HepG2 (cell line): Measurements from ENCODE around the gene ECSCR. TPM values are rescaled to one million over a fixed set of nuclear protein-coding genes. Genes with fewer than 3 reads are reported as not detected.
"Not testable (repeated sequence)": the region's sequence is repeated elsewhere in the genome, so short reads cannot be mapped to it uniquely, and the experiment has no call there.

Source experiments
- CREB1 ChIP-seq, 2 experiments: fragments of 450-650 bp in 1 of 2; IDR thresholded peaks; 2 replicates each; pipeline ENCODE4 v1.6.1; 2016 to 2017; ENCODE audit warnings: control low read depth in 1 of 2, mild to moderate bottlenecking in 1 of 2, missing compliant biosample characterization in 1 of 2, missing genetic modification characterization in 1 of 2
- HDAC2 ChIP-seq: sonication (generic); formaldehyde crosslinking; IDR thresholded peaks from 2 replicates; pipeline ENCODE4 v1.4.0; 2020; ENCODE audit warnings: missing genetic modification reagents
- HNF4G ChIP-seq, 2 experiments: sonication (generic) in 1 of 2; formaldehyde crosslinking in 1 of 2; IDR thresholded peaks; 2 replicates each; pipeline versions ENCODE4 v1.4.0 to v1.6.1; 2011 to 2020; ENCODE audit warnings: borderline replicate concordance in 2 of 2, low read depth in 2 of 2, mild to moderate bottlenecking in 2 of 2, low read length in 1 of 2, missing genetic modification reagents in 1 of 2, moderate library complexity in 1 of 2
- HOXA3 ChIP-seq: sonication (generic); formaldehyde crosslinking; IDR thresholded peaks from 2 replicates; pipeline ENCODE4 v1.5.0; 2020; ENCODE audit warnings: missing genetic modification reagents
- IKZF5 ChIP-seq: IDR thresholded peaks from 2 replicates; pipeline ENCODE4 v1.6.1; 2018; ENCODE audit warnings: missing genetic modification reagents, mild to moderate bottlenecking, missing compliant biosample characterization
- IRX3 ChIP-seq: sonication (generic); formaldehyde crosslinking; IDR thresholded peaks from 2 replicates; pipeline ENCODE4 v1.8.1; 2023; ENCODE audit warnings: mild to moderate bottlenecking, low read depth, missing genetic modification reagents, borderline replicate concordance
- KMT2A ChIP-seq: sonication (generic); formaldehyde crosslinking; IDR thresholded peaks from 2 replicates; pipeline ENCODE4 v1.4.0; 2020; ENCODE audit warnings: missing genetic modification reagents
- KMT2B ChIP-seq: IDR thresholded peaks from 2 replicates; pipeline ENCODE4 v1.6.1; 2016; ENCODE audit warnings: missing genetic modification reagents, missing compliant biosample characterization
- MXD4 ChIP-seq: IDR thresholded peaks from 2 replicates; pipeline ENCODE4 v1.6.1; 2016; ENCODE audit warnings: mild to moderate bottlenecking, missing biosample characterization, missing genetic modification reagents
- NFYC ChIP-seq: IDR thresholded peaks from 2 replicates; pipeline ENCODE4 v1.6.1; 2016; ENCODE audit warnings: missing genetic modification reagents, missing compliant biosample characterization
- PHF20 ChIP-seq: sonication (generic); formaldehyde crosslinking; IDR thresholded peaks from 2 replicates; pipeline ENCODE4 v1.5.0; 2020; ENCODE audit warnings: mild to moderate bottlenecking, missing genetic modification reagents
- PHF8 ChIP-seq: sonication (generic); formaldehyde crosslinking; IDR thresholded peaks from 2 replicates; pipeline ENCODE4 v1.5.0; 2020; ENCODE audit warnings: missing genetic modification reagents
- POLR2A ChIP-seq, 2 experiments: IDR thresholded peaks; 2 replicates each; pipeline ENCODE4 v1.6.1; 2011; ENCODE audit warnings: low read depth in 2 of 2, low read length in 2 of 2, mild to moderate bottlenecking in 1 of 2, moderate library complexity in 1 of 2; ENCODE audit not compliant: insufficient read depth in 1 of 2
- POLR2AphosphoS5 ChIP-seq: IDR thresholded peaks from 2 replicates; pipeline ENCODE4 v1.6.1; 2012; ENCODE audit warnings: low read depth, low read length
- PPARG ChIP-seq: conservative IDR thresholded peaks from 2 replicates; pipeline ENCODE4 v1.6.1; 2016; ENCODE audit warnings: missing biosample characterization, missing genetic modification reagents
- PRDM10 ChIP-seq: sonication (generic); formaldehyde crosslinking; IDR thresholded peaks from 2 replicates; pipeline ENCODE4 v1.4.0; 2020; ENCODE audit warnings: low read depth, missing genetic modification reagents
- SAP130 ChIP-seq: IDR thresholded peaks from 2 replicates; pipeline ENCODE4 v1.6.1; 2016; ENCODE audit warnings: low read depth
- SOX5 ChIP-seq: IDR thresholded peaks from 2 replicates; pipeline ENCODE4 v1.6.1; 2016; ENCODE audit warnings: borderline replicate concordance
- SOX6 ChIP-seq, 2 experiments: fragments of 450-650 bp in 1 of 2; sonication (generic) in 1 of 2; formaldehyde crosslinking in 1 of 2; IDR thresholded peaks; 2 replicates each; pipeline versions ENCODE4 v1.4.0 to v1.6.1; 2017 to 2020; ENCODE audit warnings: antibody characterized with exemption in 1 of 2, mild to moderate bottlenecking in 1 of 2, missing genetic modification reagents in 1 of 2
- TEAD3 ChIP-seq: optimal IDR thresholded peaks from 2 replicates; pipeline ENCODE3; 2016; ENCODE audit warnings: borderline replicate concordance
- TGIF2 ChIP-seq: IDR thresholded peaks from 2 replicates; pipeline ENCODE4 v1.6.1; 2016; ENCODE audit warnings: control low read depth, missing compliant biosample characterization
- ZFP37 ChIP-seq: sonication (generic); formaldehyde crosslinking; IDR thresholded peaks from 2 replicates; pipeline ENCODE4 v1.4.0; 2020; ENCODE audit warnings: missing genetic modification reagents, borderline replicate concordance
- ZGPAT ChIP-seq: IDR thresholded peaks from 2 replicates; pipeline ENCODE4 v1.6.1; 2016; ENCODE audit warnings: mild to moderate bottlenecking
- ZMYM3 ChIP-seq: sonication (generic); formaldehyde crosslinking; IDR thresholded peaks from 2 replicates; pipeline ENCODE4 v1.5.1; 2020; ENCODE audit warnings: mild to moderate bottlenecking, missing genetic modification reagents
- ZNF205 ChIP-seq: IDR thresholded peaks from 2 replicates; pipeline ENCODE4 v1.6.1; 2018; ENCODE audit warnings: missing biosample characterization, missing genetic modification reagents
- ZNF501 ChIP-seq: sonication (generic); formaldehyde crosslinking; IDR thresholded peaks from 2 replicates; pipeline ENCODE4 v1.5.1; 2020; ENCODE audit warnings: mild to moderate bottlenecking, moderate library complexity, missing genetic modification reagents
- polyA plus RNA-seq, 8 experiments: library from polyadenylated mRNA; depleted of rRNA in 3 of 8; stranded (reverse) in 7 of 8; unstranded in 1 of 8; fragments of >200 nt; fragmentation: Illumina TruSeq in 4 of 8; extraction: Trizol in 4 of 8; gene quantifications; 2 replicates each; pipeline versions ENCODE4 v1.2.1 to v1.2.3, GENCODE V29; 2011 to 2016; ENCODE audit warnings: low read depth in 4 of 8, missing spikeins in 1 of 8, mixed read lengths in 1 of 8; ENCODE audit not compliant: insufficient read depth in 1 of 8
- total RNA-seq, 5 experiments: library from RNA; depleted of rRNA; stranded (reverse); fragments of >200 nt; fragmentation: Illumina TruSeq; extraction: Trizol; gene quantifications; 2 replicates each; pipeline ENCODE4 v1.2.3, GENCODE V29; 2016; ENCODE audit warnings: low read depth in 1 of 5

The ECSCR gene
- total and polyA plus RNA-seq, 2 of the 13 experiments (the other 11 are each of a cell fraction or from before 2014, with no cell fraction given) = 0.18 TPM; not detected in 1

GRCh38 chr5:139503879-139504278 is 41.3 kb upstream of the ECSCR start (continued):
- TF ChIP-seq TGIF2 (CRISPR knock-in tag) (peak; percentile 33; the same call in 1 of the 2 replicates), HOXA3 (CRISPR knock-in tag) (peak; percentile 87), TEAD3 (CRISPR knock-in tag) (peak; percentile 8), ZGPAT (CRISPR knock-in tag) (0 out of 2 replicates have a peak, but pooled peaks have one; percentile 19), PPARG (CRISPR knock-in tag) (peak; percentile 50; the same call in 1 of the 2 replicates), PHF20 (CRISPR knock-in tag) (peak; percentile 45; the same call in 1 of the 2 replicates), IRX3 (0 out of 2 replicates have a peak, but pooled peaks have one; percentile 59), PHF8 (CRISPR knock-in tag) (peak; percentile 58; the same call in 1 of the 2 replicates), KMT2A (CRISPR knock-in tag) (peak; percentile 70), IKZF5 (peak; percentile 65), ZNF501 (CRISPR knock-in tag) (0 out of 2 replicates have a peak, but pooled peaks have one; percentile 9), SOX5 (peak; percentile 45; the same call in 1 of the 2 replicates), SAP130 (CRISPR knock-in tag) (peak; percentile 94), POLR2A (IDR thresholded peaks at IDR 0.05; ENCODE audit: insufficient read depth in 1 of 2, low read depth in 2 of 2, low read length in 2 of 2) (peak; percentile 42 to 79; a peak in 3 of 4 replicates), MXD4 (peak; percentile 50; the same call in 1 of the 2 replicates), SOX6 (CRISPR knock-in tag; IDR thresholded peaks at IDR 0.05) (peak; percentile 68), PRDM10 (CRISPR knock-in tag) (peak; percentile 82), ZMYM3 (peak; percentile 80), KMT2B (CRISPR knock-in tag) (peak; percentile 56; the same call in 1 of the 2 replicates), POLR2AphosphoS5 (peak; percentile 62), HDAC2 (CRISPR knock-in tag) (peak; percentile 22; the same call in 1 of the 2 replicates), ZFP37 (CRISPR knock-in tag) (peak; percentile 25; the same call in 1 of the 2 replicates), HNF4G (IDR thresholded peaks at IDR 0.05; ENCODE audit: borderline replicate concordance, low read depth, low read length) (peak; percentile 6; the same call in 1 of the 2 replicates), HNF4G (CRISPR knock-in tag; IDR thresholded peaks at IDR 0.05; ENCODE audit: borderline replicate concordance, low read depth) (peak; percentile 44; the same call in 1 of the 2 replicates), CREB1 (CRISPR knock-in tag; IDR thresholded peaks at IDR 0.05) (peak; percentile 47), ZNF205 (CRISPR knock-in tag) (peak; percentile 21; the same call in 1 of the 2 replicates), NFYC (CRISPR knock-in tag) (0 out of 2 replicates have a peak, but pooled peaks have one; percentile 9)
- not testable (repeated sequence) for TF ChIP-seq SOX6, CREB1 (IDR thresholded peaks at IDR 0.05)
